HK-2 (cell line): ENCODE results near the gene NINL.

Experiments
- DNase-seq: peaks from one replicate; pipeline ENCODE4 v3.0.0-alpha.2; 2018; ENCODE audit not compliant: unreplicated experiment

NINL gene

GRCh38 chr20:25408170-25408547, 177.2 kb downstream of the NINL start:
- DNase-seq, result no peak

GRCh38 chr20:25407311-25408169, 177.8 kb downstream of the NINL start, which contains the start of gene GINS1:
Gene GINS1, plus strand, starts transcription at chr20:25407673. Its CDS starts 148 bp downstream, at chr20:25407821.
- peak; percentile 98 for DNase-seq
